HEK293 (cell line): ENCODE data around the gene ZSWIM4.
A peak's percentile ranks its signal among the peaks of the same experiment; 100 is the strongest.

Experiments used
- GLIS1 ChIP-seq: fragments of 450-650 bp; formaldehyde crosslinking; IDR thresholded peaks from 2 replicates; pipeline ENCODE4 v1.5.1; 2016; ENCODE audit warnings: missing biosample characterization, missing genetic modification characterization
- GLIS2 ChIP-seq: fragments of 450-650 bp; formaldehyde crosslinking; IDR thresholded peaks from 2 replicates; pipeline ENCODE4 v1.5.1; 2016; ENCODE audit warnings: missing biosample characterization, missing genetic modification characterization
- KLF1 ChIP-seq: fragments of 450-650 bp; formaldehyde crosslinking; IDR thresholded peaks from 2 replicates; pipeline ENCODE4 v1.5.1; 2016; ENCODE audit warnings: missing biosample characterization, missing genetic modification characterization
- KLF9 ChIP-seq: fragments of 450-650 bp; formaldehyde crosslinking; IDR thresholded peaks from 2 replicates; pipeline ENCODE4 v1.5.1; 2016; ENCODE audit warnings: missing biosample characterization, missing genetic modification characterization, low read depth
- SCRT2 ChIP-seq: fragments of 450-650 bp; formaldehyde crosslinking; IDR thresholded peaks from 2 replicates; pipeline ENCODE4 v1.5.1; 2016; ENCODE audit warnings: missing biosample characterization, missing genetic modification characterization
- SETDB1 ChIP-seq: IDR thresholded peaks from one replicate; pipeline ENCODE4 v1.6.1; 2017; ENCODE audit warnings: mild to moderate bottlenecking, low read length, moderate library complexity, mixed read lengths; ENCODE audit not compliant: insufficient read length
- SP7 ChIP-seq: fragments of 450-650 bp; formaldehyde crosslinking; IDR thresholded peaks from 2 replicates; pipeline ENCODE4 v1.5.1; 2016; ENCODE audit warnings: missing biosample characterization, missing genetic modification characterization
- ZBTB20 ChIP-seq: fragments of 450-650 bp; formaldehyde crosslinking; IDR thresholded peaks from 2 replicates; pipeline ENCODE4 v1.5.1; 2016; ENCODE audit warnings: missing biosample characterization, missing genetic modification characterization
- ZBTB21 ChIP-seq: fragments of 450-650 bp; formaldehyde crosslinking; IDR thresholded peaks from 2 replicates; pipeline ENCODE4 v1.5.1; 2017; ENCODE audit warnings: missing biosample characterization, missing genetic modification characterization
- ZBTB7A ChIP-seq: fragments of 450-650 bp; formaldehyde crosslinking; IDR thresholded peaks from 2 replicates; pipeline ENCODE4 v1.5.1; 2016; ENCODE audit warnings: low read depth, missing biosample characterization, missing genetic modification characterization
- ZEB2 ChIP-seq: fragments of 450-650 bp; formaldehyde crosslinking; IDR thresholded peaks from 2 replicates; pipeline ENCODE4 v1.5.1; 2016; ENCODE audit warnings: missing biosample characterization, missing genetic modification characterization
- ZFHX2 ChIP-seq: fragments of 450-650 bp; formaldehyde crosslinking; conservative IDR thresholded peaks from 2 replicates; pipeline ENCODE4 v1.5.1; 2016; ENCODE audit warnings: missing biosample characterization, missing genetic modification characterization
- ZIC2 ChIP-seq: fragments of 450-650 bp; formaldehyde crosslinking; IDR thresholded peaks from 2 replicates; pipeline ENCODE4 v1.5.1; 2016; ENCODE audit warnings: missing biosample characterization, missing genetic modification characterization
- ZNF10 ChIP-seq: fragments of 450-650 bp; formaldehyde crosslinking; IDR thresholded peaks from 2 replicates; pipeline ENCODE4 v1.5.1; 2017; ENCODE audit warnings: missing biosample characterization, missing genetic modification characterization
- ZNF16 ChIP-seq: fragments of 450-650 bp; formaldehyde crosslinking; IDR thresholded peaks from 2 replicates; pipeline ENCODE4 v1.5.1; 2016; ENCODE audit warnings: low read depth, missing biosample characterization, missing genetic modification characterization
- ZNF394 ChIP-seq: fragments of 450-650 bp; formaldehyde crosslinking; IDR thresholded peaks from 2 replicates; pipeline ENCODE4 v1.5.1; 2016; ENCODE audit warnings: missing biosample characterization, missing genetic modification characterization, mild to moderate bottlenecking, moderate library complexity, borderline replicate concordance
- ZNF510 ChIP-seq: fragments of 450-650 bp; formaldehyde crosslinking; IDR thresholded peaks from 2 replicates; pipeline ENCODE4 v1.5.1; 2018; ENCODE audit warnings: mild to moderate bottlenecking, missing genetic modification characterization, missing biosample characterization; ENCODE audit not compliant: insufficient replicate concordance
- ZNF521 ChIP-seq: fragments of 450-650 bp; formaldehyde crosslinking; IDR thresholded peaks from 2 replicates; pipeline ENCODE4 v1.5.1; 2017; ENCODE audit warnings: missing biosample characterization, mild to moderate bottlenecking, missing genetic modification characterization
- ZNF600 ChIP-seq: fragments of 450-650 bp; formaldehyde crosslinking; IDR thresholded peaks from 2 replicates; pipeline ENCODE4 v1.5.1; 2016; ENCODE audit warnings: missing biosample characterization, missing genetic modification characterization
- ZNF610 ChIP-seq: fragments of 450-650 bp; formaldehyde crosslinking; IDR thresholded peaks from 2 replicates; pipeline ENCODE4 v1.5.1; 2016; ENCODE audit warnings: missing biosample characterization, missing genetic modification characterization, borderline replicate concordance
- ZNF626 ChIP-seq: fragments of 450-650 bp; sonication (Bioruptor Pico); formaldehyde crosslinking; IDR thresholded peaks from 2 replicates; pipeline ENCODE4 v1.5.1; 2018; ENCODE audit warnings: missing biosample characterization, missing genetic modification characterization, inconsistent platforms
- ZNF629 ChIP-seq: fragments of 450-650 bp; formaldehyde crosslinking; IDR thresholded peaks from 2 replicates; pipeline ENCODE4 v1.5.1; 2017; ENCODE audit warnings: missing biosample characterization, missing genetic modification characterization
- ZNF660 ChIP-seq: fragments of 450-650 bp; IDR thresholded peaks from 2 replicates; pipeline ENCODE4 v1.5.1; 2018; ENCODE audit warnings: missing biosample characterization, mild to moderate bottlenecking, missing genetic modification characterization
- ZNF785 ChIP-seq: fragments of 450-650 bp; formaldehyde crosslinking; IDR thresholded peaks from 2 replicates; pipeline ENCODE4 v1.5.1; 2016; ENCODE audit warnings: missing biosample characterization, missing genetic modification characterization
- TF ChIP-seq, protein P1 (sequence below): fragments of 450-650 bp; formaldehyde crosslinking; IDR thresholded peaks from 2 replicates; pipeline ENCODE4 v1.5.1; 2016; ENCODE audit warnings: missing biosample characterization, missing genetic modification characterization
- TF ChIP-seq, protein P2 (sequence below): fragments of 450-650 bp; formaldehyde crosslinking; IDR thresholded peaks from 2 replicates; pipeline ENCODE4 v1.5.1; 2016; ENCODE audit warnings: missing biosample characterization, missing genetic modification characterization
- TF ChIP-seq, protein P3 (sequence below): fragments of 450-650 bp; formaldehyde crosslinking; conservative IDR thresholded peaks from 2 replicates; pipeline ENCODE4 v1.5.1; 2016; ENCODE audit warnings: low read depth, missing biosample characterization, missing genetic modification characterization

The ZSWIM4 gene

DNA sequence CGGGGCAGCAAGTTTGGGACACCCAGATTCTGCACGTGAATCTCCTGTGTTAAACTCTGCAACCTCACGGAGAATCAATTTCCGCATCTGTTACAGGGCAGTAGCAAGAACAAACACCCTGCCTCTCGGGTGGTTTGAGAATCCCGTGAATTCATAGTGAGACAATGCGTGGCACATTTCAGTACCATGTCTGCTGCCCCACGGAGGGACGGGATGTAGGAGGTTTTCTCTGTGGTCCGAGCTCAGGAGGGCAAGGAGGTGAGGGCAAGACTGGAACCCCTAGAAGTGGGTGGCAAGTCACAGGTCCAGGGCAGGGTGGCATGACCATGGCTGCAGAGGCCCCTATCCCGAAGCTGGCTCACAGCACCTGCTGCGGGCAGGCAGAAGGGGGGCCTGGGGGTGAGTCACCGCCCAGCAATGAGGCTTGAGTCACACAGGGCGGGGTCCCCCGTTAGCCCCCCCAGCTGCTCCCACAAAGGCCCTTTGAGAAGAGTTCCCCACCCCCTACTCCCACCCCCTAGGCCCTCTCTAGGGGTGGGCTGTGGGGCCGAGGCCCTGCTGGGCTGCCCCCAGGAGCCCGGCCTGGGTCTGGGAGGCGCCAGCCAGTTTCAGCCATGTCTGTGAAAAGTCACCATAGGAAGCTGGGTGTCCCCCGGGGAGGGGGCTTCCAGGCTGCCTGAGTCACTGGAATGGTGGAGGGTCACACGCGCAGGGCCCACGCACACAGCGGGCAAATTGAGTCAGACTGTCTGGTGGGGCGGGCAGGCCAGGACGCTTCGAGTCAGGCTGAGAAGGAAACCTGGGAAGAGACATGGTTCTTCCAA, 55.9 kb downstream of the ZSWIM4 start (continued):
- TF ChIP-seq ZNF626 (tag by site-specific recombination) = no peak
- TF ChIP-seq GLIS1 (tag by site-specific recombination) = peak; percentile 95
- TF ChIP-seq ZNF16 (tag by site-specific recombination) = no peak
- 0 out of 2 replicates have a peak, but pooled peaks have one; percentile 68 for TF ChIP-seq ZEB2
- no peak for TF ChIP-seq SETDB1
- peak; percentile 51; the same call in 1 of the 2 replicates for TF ChIP-seq ZBTB21 (tag by site-specific recombination)
- peak; percentile 35; the same call in 1 of the 2 replicates for TF ChIP-seq ZNF394
- TF ChIP-seq ZNF629 (tag by site-specific recombination) = peak; percentile 60; the same call in 1 of the 2 replicates
- TF ChIP-seq, protein P1, sequence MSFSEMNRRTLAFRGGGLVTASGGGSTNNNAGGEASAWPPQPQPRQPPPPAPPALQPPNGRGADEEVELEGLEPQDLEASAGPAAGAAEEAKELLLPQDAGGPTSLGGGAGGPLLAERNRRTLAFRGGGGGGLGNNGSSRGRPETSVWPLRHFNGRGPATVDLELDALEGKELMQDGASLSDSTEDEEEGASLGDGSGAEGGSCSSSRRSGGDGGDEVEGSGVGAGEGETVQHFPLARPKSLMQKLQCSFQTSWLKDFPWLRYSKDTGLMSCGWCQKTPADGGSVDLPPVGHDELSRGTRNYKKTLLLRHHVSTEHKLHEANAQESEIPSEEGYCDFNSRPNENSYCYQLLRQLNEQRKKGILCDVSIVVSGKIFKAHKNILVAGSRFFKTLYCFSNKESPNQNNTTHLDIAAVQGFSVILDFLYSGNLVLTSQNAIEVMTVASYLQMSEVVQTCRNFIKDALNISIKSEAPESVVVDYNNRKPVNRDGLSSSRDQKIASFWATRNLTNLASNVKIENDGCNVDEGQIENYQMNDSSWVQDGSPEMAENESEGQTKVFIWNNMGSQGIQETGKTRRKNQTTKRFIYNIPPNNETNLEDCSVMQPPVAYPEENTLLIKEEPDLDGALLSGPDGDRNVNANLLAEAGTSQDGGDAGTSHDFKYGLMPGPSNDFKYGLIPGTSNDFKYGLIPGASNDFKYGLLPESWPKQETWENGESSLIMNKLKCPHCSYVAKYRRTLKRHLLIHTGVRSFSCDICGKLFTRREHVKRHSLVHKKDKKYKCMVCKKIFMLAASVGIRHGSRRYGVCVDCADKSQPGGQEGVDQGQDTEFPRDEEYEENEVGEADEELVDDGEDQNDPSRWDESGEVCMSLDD (tag by site-specific recombination) = peak; percentile 23; the same call in 1 of the 2 replicates
- peak; percentile 44; the same call in 1 of the 2 replicates for TF ChIP-seq ZBTB20 (tag by site-specific recombination)
- TF ChIP-seq ZIC2 (tag by site-specific recombination) = peak; percentile 91
- TF ChIP-seq, protein P2, sequence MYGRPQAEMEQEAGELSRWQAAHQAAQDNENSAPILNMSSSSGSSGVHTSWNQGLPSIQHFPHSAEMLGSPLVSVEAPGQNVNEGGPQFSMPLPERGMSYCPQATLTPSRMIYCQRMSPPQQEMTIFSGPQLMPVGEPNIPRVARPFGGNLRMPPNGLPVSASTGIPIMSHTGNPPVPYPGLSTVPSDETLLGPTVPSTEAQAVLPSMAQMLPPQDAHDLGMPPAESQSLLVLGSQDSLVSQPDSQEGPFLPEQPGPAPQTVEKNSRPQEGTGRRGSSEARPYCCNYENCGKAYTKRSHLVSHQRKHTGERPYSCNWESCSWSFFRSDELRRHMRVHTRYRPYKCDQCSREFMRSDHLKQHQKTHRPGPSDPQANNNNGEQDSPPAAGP (tag by site-specific recombination) = peak; percentile 96
- TF ChIP-seq GLIS2 (tag by site-specific recombination) = peak; percentile 87
- TF ChIP-seq ZNF510 (tag by site-specific recombination) = no peak
- TF ChIP-seq ZNF610 (tag by site-specific recombination) = no peak
- 0 out of 2 replicates have a peak, but pooled peaks have one; percentile 21 for TF ChIP-seq ZBTB7A
- TF ChIP-seq ZNF10 = peak; percentile 86
- peak; percentile 55 for TF ChIP-seq ZFHX2
- peak; percentile 62 for TF ChIP-seq ZNF600 (tag by site-specific recombination)
- TF ChIP-seq ZNF660 (tag by site-specific recombination) = peak; percentile 57; the same call in 1 of the 2 replicates
- TF ChIP-seq SP7 (tag by site-specific recombination) = peak; percentile 68
- TF ChIP-seq KLF9 (tag by site-specific recombination) = peak; percentile 35; the same call in 1 of the 2 replicates
- peak; percentile 82 for TF ChIP-seq SCRT2 (tag by site-specific recombination)
- no peak for TF ChIP-seq ZNF521
- peak; percentile 90 for TF ChIP-seq KLF1
- TF ChIP-seq, protein P3, sequence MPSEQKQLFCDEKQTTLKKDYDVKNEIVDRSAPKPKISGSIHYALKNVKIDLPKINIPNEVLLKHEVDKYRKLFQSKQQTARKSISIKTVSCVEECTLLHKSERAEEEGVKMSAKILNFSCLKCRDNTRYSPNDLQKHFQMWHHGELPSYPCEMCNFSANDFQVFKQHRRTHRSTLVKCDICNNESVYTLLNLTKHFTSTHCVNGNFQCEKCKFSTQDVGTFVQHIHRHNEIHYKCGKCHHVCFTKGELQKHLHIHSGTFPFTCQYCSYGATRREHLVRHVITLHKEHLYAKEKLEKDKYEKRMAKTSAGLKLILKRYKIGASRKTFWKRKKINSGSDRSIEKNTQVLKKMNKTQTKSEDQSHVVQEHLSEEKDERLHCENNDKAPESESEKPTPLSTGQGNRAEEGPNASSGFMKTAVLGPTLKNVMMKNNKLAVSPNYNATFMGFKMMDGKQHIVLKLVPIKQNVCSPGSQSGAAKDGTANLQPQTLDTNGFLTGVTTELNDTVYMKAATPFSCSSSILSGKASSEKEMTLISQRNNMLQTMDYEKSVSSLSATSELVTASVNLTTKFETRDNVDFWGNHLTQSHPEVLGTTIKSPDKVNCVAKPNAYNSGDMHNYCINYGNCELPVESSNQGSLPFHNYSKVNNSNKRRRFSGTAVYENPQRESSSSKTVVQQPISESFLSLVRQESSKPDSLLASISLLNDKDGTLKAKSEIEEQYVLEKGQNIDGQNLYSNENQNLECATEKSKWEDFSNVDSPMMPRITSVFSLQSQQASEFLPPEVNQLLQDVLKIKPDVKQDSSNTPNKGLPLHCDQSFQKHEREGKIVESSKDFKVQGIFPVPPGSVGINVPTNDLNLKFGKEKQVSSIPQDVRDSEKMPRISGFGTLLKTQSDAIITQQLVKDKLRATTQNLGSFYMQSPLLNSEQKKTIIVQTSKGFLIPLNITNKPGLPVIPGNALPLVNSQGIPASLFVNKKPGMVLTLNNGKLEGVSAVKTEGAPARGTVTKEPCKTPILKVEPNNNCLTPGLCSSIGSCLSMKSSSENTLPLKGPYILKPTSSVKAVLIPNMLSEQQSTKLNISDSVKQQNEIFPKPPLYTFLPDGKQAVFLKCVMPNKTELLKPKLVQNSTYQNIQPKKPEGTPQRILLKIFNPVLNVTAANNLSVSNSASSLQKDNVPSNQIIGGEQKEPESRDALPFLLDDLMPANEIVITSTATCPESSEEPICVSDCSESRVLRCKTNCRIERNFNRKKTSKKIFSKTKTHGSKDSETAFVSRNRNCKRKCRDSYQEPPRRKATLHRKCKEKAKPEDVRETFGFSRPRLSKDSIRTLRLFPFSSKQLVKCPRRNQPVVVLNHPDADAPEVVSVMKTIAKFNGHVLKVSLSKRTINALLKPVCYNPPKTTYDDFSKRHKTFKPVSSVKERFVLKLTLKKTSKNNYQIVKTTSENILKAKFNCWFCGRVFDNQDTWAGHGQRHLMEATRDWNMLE (tag by site-specific recombination) = no peak
- TF ChIP-seq ZNF785 (tag by site-specific recombination) = 0 out of 2 replicates have a peak, but pooled peaks have one; percentile 15
